ENCODE data around the gene OR51M1. TPM values are rescaled to one million over a fixed set of nuclear protein-coding genes. Genes with fewer than 3 reads are reported as not detected.

OR51M1 gene
- total RNA-seq, 1 experiment from 2014 or later = not detected

DNA sequence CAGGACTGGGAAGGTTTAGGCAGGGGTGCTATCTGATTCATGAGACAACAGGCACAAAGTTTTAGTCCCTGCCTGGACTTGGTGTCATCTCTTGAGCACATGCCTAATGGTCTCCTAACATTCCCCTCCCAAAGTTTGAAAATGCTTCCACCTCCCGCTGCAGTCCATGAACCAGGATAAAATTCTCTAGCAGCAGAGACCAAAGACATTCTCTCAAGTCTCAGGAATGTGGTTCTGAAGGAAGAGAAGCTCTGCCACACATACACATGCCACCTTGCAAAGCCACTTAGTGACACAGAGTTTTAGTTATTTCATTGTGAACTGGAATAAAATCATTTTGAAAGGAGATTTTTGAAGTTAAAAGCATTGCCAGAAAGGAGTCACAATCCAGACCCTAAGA is 16.8 kb upstream of the OR51M1 start:
- Histone ChIP-seq H3K27me3 (ENCODE audit: insufficient read depth, low read depth) (no peaks in the 10 kb centered on the region), H3F3A (ENCODE audit: insufficient read depth, low read depth) (no peaks in the 10 kb centered on the region), H4K20me1 (ENCODE audit: insufficient read depth) (no peaks in the 10 kb centered on the region), H3K9me2 (ENCODE audit: insufficient read depth) (no peaks in the 10 kb centered on the region), H3K9me3 (ENCODE audit: insufficient read depth, low read depth) (no peaks in the 10 kb centered on the region), H3K79me2 (ENCODE audit: low read depth) (no peaks in the 10 kb centered on the region), H3K4me2 (no peak overlapping the region), H3K36me3 (ENCODE audit: low read depth) (no peaks in the 10 kb centered on the region), H3K4me3 (no peak overlapping the region), H3K27ac (no peak overlapping the region), H3K4me1 (replicated peaks; ENCODE audit: insufficient read depth) (no peaks in the 10 kb centered on the region), H2AFZ (no peak overlapping the region)
- CTCF ChIA-PET = no interaction called here
- POLR2A ChIA-PET (ENCODE audit: unreplicated experiment) = no interaction called here
- no peak for DNase-seq
- no peak for TF ChIP-seq EZH2 (IDR thresholded peaks at IDR 0.05; ENCODE audit: low read depth)
- TF ChIP-seq, protein P1, sequence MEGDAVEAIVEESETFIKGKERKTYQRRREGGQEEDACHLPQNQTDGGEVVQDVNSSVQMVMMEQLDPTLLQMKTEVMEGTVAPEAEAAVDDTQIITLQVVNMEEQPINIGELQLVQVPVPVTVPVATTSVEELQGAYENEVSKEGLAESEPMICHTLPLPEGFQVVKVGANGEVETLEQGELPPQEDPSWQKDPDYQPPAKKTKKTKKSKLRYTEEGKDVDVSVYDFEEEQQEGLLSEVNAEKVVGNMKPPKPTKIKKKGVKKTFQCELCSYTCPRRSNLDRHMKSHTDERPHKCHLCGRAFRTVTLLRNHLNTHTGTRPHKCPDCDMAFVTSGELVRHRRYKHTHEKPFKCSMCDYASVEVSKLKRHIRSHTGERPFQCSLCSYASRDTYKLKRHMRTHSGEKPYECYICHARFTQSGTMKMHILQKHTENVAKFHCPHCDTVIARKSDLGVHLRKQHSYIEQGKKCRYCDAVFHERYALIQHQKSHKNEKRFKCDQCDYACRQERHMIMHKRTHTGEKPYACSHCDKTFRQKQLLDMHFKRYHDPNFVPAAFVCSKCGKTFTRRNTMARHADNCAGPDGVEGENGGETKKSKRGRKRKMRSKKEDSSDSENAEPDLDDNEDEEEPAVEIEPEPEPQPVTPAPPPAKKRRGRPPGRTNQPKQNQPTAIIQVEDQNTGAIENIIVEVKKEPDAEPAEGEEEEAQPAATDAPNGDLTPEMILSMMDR (conservative IDR thresholded peaks at IDR 0.05) = no peak
- no TSS peak for BruUV-seq (replicated peaks)
- intact Hi-C loops (cut with micrococcal nuclease; ENCODE audit: unreplicated experiment) = loop anchor here (5.0 kb wide), 1 partner anchor 740 kb away; no protein-coding TSS in a partner anchor

DNA sequence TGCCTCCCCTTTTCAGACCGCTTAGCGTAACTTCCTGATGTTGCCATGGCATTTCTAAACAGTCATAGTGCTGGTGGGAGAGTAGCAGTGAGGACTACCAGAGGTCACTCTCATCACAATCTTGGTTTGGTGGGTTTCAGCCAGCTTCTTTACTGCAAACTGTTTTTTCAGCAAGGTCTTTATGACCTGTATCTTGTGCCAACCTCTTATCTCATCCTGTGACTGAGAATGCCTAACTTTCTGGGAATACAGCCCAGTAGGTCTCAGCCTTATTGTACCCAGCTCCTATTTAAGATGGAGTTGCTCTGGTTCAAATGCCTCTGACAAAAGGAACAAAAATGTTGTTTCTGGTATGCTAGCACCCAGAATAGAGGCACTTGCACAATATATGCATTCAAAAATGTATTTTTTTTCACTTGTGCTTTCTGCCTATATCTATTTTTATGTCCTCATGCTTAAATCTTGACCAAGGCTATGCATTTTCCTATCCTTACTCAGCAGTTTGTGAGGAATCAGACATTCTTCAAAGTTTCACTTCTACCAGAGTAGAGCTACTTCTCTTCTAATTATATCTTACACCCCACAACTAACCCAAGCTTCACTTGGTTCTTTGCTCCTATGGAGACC is 16.1 kb upstream of the OR51M1 start:
- no peaks in the 10 kb centered on the region for H3K9me2 ChIP-seq (ENCODE audit: insufficient read depth)
- H3F3A ChIP-seq (ENCODE audit: insufficient read depth, low read depth) = no peaks in the 10 kb centered on the region
- no peak overlapping the region for H2AFZ ChIP-seq
- no peaks in the 10 kb centered on the region for H3K9me3 ChIP-seq (ENCODE audit: insufficient read depth, low read depth)
- H3K27me3 ChIP-seq (ENCODE audit: insufficient read depth, low read depth) = no peaks in the 10 kb centered on the region
- ChIA-PET CTCF (no interaction called here), POLR2A (ENCODE audit: unreplicated experiment) (no interaction called here)
- no peak for TF ChIP-seq EZH2 (IDR thresholded peaks at IDR 0.05; ENCODE audit: low read depth)
- TF ChIP-seq, protein P1 (conservative IDR thresholded peaks at IDR 0.05) = no peak
- H3K27ac ChIP-seq = no peak overlapping the region
- H3K4me1 ChIP-seq (replicated peaks; ENCODE audit: insufficient read depth) = no peaks in the 10 kb centered on the region
- DNase-seq = no peak
- intact Hi-C loops (cut with micrococcal nuclease; ENCODE audit: unreplicated experiment) = loop anchor here (5.0 kb wide), 1 partner anchor 740 kb away; no protein-coding TSS in a partner anchor
- no peaks in the 10 kb centered on the region for H3K79me2 ChIP-seq (ENCODE audit: low read depth)
- H4K20me1 ChIP-seq (ENCODE audit: insufficient read depth) = no peaks in the 10 kb centered on the region
- no peak overlapping the region for H3K4me2 ChIP-seq
- no peaks in the 10 kb centered on the region for H3K36me3 ChIP-seq (ENCODE audit: low read depth)
- no peak overlapping the region for H3K4me3 ChIP-seq
- no TSS peak for BruUV-seq (replicated peaks)

DNA sequence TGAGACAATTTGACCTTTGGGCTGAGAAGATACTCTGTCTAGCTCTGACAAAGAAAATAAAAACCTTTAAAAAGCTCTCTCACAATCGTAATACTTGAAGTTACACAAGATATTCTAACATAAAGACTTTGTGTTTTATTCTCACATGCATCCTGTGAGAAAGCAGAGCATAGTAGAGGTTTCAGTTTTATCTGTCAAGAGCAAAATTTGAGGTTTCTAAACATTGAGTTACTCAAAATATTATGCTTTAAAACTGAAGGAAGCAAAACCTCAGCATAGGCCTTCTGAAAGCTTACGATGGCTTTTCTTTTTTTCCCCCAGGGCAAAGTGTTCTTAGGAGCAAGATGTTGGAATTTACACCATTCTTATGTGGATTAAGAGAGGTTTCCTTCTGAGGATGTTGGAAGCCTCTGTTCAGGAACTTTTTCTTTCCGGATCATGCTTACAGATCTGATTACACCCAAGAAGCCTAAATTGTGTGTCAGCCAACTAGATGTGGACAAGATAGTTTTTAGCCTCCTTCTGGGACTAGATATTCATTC is 15.0 kb upstream of the OR51M1 start:
- DNase-seq = no peak
- Histone ChIP-seq H3K27ac (no peak overlapping the region), H3K36me3 (ENCODE audit: low read depth) (no peaks in the 10 kb centered on the region), H3K79me2 (ENCODE audit: low read depth) (no peaks in the 10 kb centered on the region), H3K9me2 (ENCODE audit: insufficient read depth) (no peaks in the 10 kb centered on the region), H3K4me3 (no peak overlapping the region), H2AFZ (no peak overlapping the region), H3K9me3 (ENCODE audit: insufficient read depth, low read depth) (no peaks in the 10 kb centered on the region), H3K4me2 (no peak overlapping the region), H4K20me1 (ENCODE audit: insufficient read depth) (no peaks in the 10 kb centered on the region), H3K4me1 (replicated peaks; ENCODE audit: insufficient read depth) (no peaks in the 10 kb centered on the region), H3F3A (ENCODE audit: insufficient read depth, low read depth) (no peaks in the 10 kb centered on the region), H3K27me3 (ENCODE audit: insufficient read depth, low read depth) (no peaks in the 10 kb centered on the region)
- ChIA-PET CTCF (no interaction called here), POLR2A (ENCODE audit: unreplicated experiment) (no interaction called here)
- intact Hi-C loops (cut with micrococcal nuclease; ENCODE audit: unreplicated experiment) = loop anchor here (5.0 kb wide), 1 partner anchor 741 kb away; no protein-coding TSS in a partner anchor
- BruUV-seq (replicated peaks) = no TSS peak
- TF ChIP-seq EZH2 (IDR thresholded peaks at IDR 0.05; ENCODE audit: low read depth) = no peak
- TF ChIP-seq, protein P1 (conservative IDR thresholded peaks at IDR 0.05) = no peak
